ENCODE measurements around the gene WWOX. TPM values are rescaled to one million over a fixed set of nuclear protein-coding genes. Genes with fewer than 3 reads are reported as not detected.

The WWOX gene
- total and polyA plus RNA-seq, 2 of the 13 experiments (the other 11 are each of a cell fraction or from before 2014, with no cell fraction given): 9.1 to 37.4 TPM

DNA sequence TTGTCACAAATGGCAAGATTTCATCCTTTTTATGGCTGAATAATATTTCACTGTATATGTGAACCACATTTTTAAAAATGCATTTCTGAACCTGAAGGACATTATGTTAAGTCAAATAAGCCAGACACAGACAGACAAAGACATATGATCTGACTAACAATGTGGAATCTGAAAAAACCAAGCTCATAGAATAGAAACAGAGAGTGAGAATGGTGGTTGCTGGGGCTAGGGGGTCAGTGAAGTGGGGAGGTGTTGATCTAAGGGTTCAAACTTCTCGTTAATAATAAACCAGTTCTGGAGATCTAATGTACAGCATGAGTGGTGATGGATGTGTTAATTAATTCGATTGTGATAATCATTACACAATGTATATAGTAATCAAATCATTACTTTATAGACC lies 475.1 kb downstream of the WWOX start:
- 59% methylated on average over 2 of the region's 2 CpGs for WGBS (ENCODE audit: low lambda C conversion rate)

DNA sequence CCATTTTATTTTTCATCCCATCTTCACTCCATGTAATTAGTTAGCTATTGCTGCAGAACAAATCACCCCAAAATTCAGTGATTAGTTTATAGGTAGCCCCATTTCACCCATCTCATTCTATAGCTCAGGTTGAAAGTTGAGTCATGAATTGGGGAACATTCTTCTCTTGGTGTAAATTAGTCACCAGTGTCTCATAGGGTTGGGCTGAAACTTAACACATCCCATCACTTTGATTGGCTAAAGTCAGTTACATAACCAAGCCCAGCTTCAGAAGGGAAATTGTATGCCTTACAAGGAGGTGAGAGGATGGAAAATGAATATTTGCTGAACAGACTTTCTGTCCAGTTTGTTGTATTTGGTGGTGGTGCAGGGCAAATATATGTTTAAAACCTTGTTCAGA lies 477.5 kb downstream of the WWOX start:
- ATAC-seq (no peak), FAIRE-seq (no peak), DNase-seq (ENCODE audit: low spot score) (no peak)
- no peak overlapping the region for H3K4me2 ChIP-seq (ENCODE audit: low read depth, low read length)
- H3K4me3 ChIP-seq (replicated peaks in 1 of 3; ENCODE audit: insufficient read depth in 1 of 3, low read depth in 2 of 3, low read length in 3 of 3): no peak overlapping the region
- H3K79me2 ChIP-seq (ENCODE audit: insufficient read depth, low read length): no peaks in the 10 kb centered on the region
- H3K9ac ChIP-seq (ENCODE audit: insufficient read depth, low read depth, low read length): no peak overlapping the region
- no peaks in the 10 kb centered on the region for H3K36me3 ChIP-seq (replicated peaks in 1 of 2; ENCODE audit: control insufficient read depth in 1 of 2, insufficient read depth in 2 of 2, low read length in 2 of 2)
- no peak for TF ChIP-seq FOXJ3 (CRISPR knock-in tag; IDR thresholded peaks at IDR 0.05; ENCODE audit: borderline replicate concordance)
- TF ChIP-seq CEBPB (IDR thresholded peaks at IDR 0.05; ENCODE audit: borderline replicate concordance, low read depth, low read length): no peak
- in situ Hi-C loops (cut with HindIII; ENCODE audit: extremely low pct_ligation_motif_present, low pct_unique_long_range_greater_than_20kb) (no loop called here), intact Hi-C loops (cut with micrococcal nuclease; ENCODE audit: unreplicated experiment) (no loop called here)
- POLR2A ChIA-PET: no interaction called here
- no peak overlapping the region for H3K27ac ChIP-seq (ENCODE audit: extremely low read length, insufficient read depth, low read length)
- no TSS peak for BruUV-seq (replicated peaks)
- no peaks in the 10 kb centered on the region for H3K4me1 ChIP-seq (ENCODE audit: insufficient read depth, low read length)
- no peaks in the 10 kb centered on the region for H3K27me3 ChIP-seq (ENCODE audit: control insufficient read depth in 1 of 2, insufficient read depth in 2 of 2, low read length in 2 of 2)
- CTCF ChIA-PET (ENCODE audit: low intra/inter-chr PET ratio, low total read pairs): no interaction called here
- no peaks in the 10 kb centered on the region for H4K20me1 ChIP-seq (ENCODE audit: insufficient read depth, low read length)
- H3K9me3 ChIP-seq (ENCODE audit: low read length): no peaks in the 10 kb centered on the region
- H2AFZ ChIP-seq (ENCODE audit: low read length): no peak overlapping the region

More for the DNA sequence above, 475.1 kb downstream of the WWOX start:
- Histone ChIP-seq H4K20me1 (ENCODE audit: insufficient read depth, low read length) (no peaks in the 10 kb centered on the region), H3K4me1 (ENCODE audit: insufficient read depth, low read length) (no peaks in the 10 kb centered on the region), H3K9ac (ENCODE audit: insufficient read depth, low read depth, low read length) (no peak overlapping the region), H3K27me3 (ENCODE audit: control insufficient read depth in 1 of 2, insufficient read depth in 2 of 2, low read length in 2 of 2) (no peaks in the 10 kb centered on the region), H3K79me2 (ENCODE audit: insufficient read depth, low read length) (no peaks in the 10 kb centered on the region), H3K9me3 (ENCODE audit: low read length) (no peaks in the 10 kb centered on the region), H3K36me3 (replicated peaks in 1 of 2; ENCODE audit: control insufficient read depth in 1 of 2, insufficient read depth in 2 of 2, low read length in 2 of 2) (no peaks in the 10 kb centered on the region), H3K27ac (ENCODE audit: extremely low read length, insufficient read depth, low read length) (no peak overlapping the region), H2AFZ (ENCODE audit: low read length) (no peak overlapping the region), H3K4me3 (replicated peaks in 1 of 3; ENCODE audit: insufficient read depth in 1 of 3, low read depth in 2 of 3, low read length in 3 of 3) (no peak overlapping the region), H3K4me2 (ENCODE audit: low read depth, low read length) (no peak overlapping the region)
- FAIRE-seq: no peak
- no TSS peak for BruUV-seq (replicated peaks)
- ChIA-PET POLR2A (no interaction called here), CTCF (ENCODE audit: low intra/inter-chr PET ratio, low total read pairs) (no interaction called here)
- ATAC-seq: no peak
- in situ Hi-C loops (cut with HindIII; ENCODE audit: extremely low pct_ligation_motif_present, low pct_unique_long_range_greater_than_20kb): no loop called here
- TF ChIP-seq SOX5 (CRISPR knock-in tag; IDR thresholded peaks at IDR 0.05; ENCODE audit: borderline replicate concordance): no peak
- no peak for TF ChIP-seq HOXD1 (CRISPR knock-in tag; IDR thresholded peaks at IDR 0.05)
- no peak for TF ChIP-seq ZBTB43 (CRISPR knock-in tag; conservative IDR thresholded peaks at IDR 0.05)
- TF ChIP-seq, protein P1, sequence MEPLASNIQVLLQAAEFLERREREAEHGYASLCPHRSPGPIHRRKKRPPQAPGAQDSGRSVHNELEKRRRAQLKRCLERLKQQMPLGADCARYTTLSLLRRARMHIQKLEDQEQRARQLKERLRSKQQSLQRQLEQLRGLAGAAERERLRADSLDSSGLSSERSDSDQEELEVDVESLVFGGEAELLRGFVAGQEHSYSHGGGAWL (CRISPR knock-in tag; IDR thresholded peaks at IDR 0.05): no peak
- TF ChIP-seq GZF1 (CRISPR knock-in tag; IDR thresholded peaks at IDR 0.05): no peak
- TF ChIP-seq ZBTB42 (CRISPR knock-in tag; IDR thresholded peaks at IDR 0.05): no peak
- TF ChIP-seq TARDBP (CRISPR knock-in tag; IDR thresholded peaks at IDR 0.05): no peak
- no peak for TF ChIP-seq HIVEP1 (CRISPR knock-in tag; IDR thresholded peaks at IDR 0.05)
- TF ChIP-seq FOSL2 (CRISPR knock-in tag; IDR thresholded peaks at IDR 0.05): no peak
- TF ChIP-seq GFI1 (CRISPR knock-in tag; IDR thresholded peaks at IDR 0.05; ENCODE audit: borderline replicate concordance): no peak
- intact Hi-C loops (cut with micrococcal nuclease; ENCODE audit: unreplicated experiment): no loop called here
- no peak for DNase-seq (ENCODE audit: low spot score)
